HG03521 (cell line): ENCODE results near the gene CD74.

ENCODE experiments used
- ATAC-seq: cut with Tn5 transposase; IDR thresholded peaks from one replicate; pipeline ENCODE4 v1.9.1; 2021; ENCODE audit warnings: mild to moderate bottlenecking, moderate library complexity; ENCODE audit not compliant: unreplicated experiment

Gene CD74

GRCh38 chr5:150397782-150398721 lies 14.7 kb downstream of the CD74 start:
- ATAC-seq = no peak

- ATAC-seq = no peak
Observed at GRCh38 chr5:150397146-150397781, 15.4 kb downstream of the CD74 start.

GRCh38 chr5:150396267-150396666 lies 16.4 kb downstream of the CD74 start:
- no peak for ATAC-seq

GRCh38 chr5:150395688-150395975 lies 17.1 kb downstream of the CD74 start:
- ATAC-seq = no peak

- ATAC-seq = no peak
Observed at GRCh38 chr5:150394912-150395687, 17.6 kb downstream of the CD74 start.

GRCh38 chr5:150394131-150394530 lies 18.6 kb downstream of the CD74 start:
- no peak for ATAC-seq

GRCh38 chr5:150393096-150393645 lies 19.5 kb downstream of the CD74 start:
- ATAC-seq = no peak

- no peak for ATAC-seq
Observed at GRCh38 chr5:150392680-150393079, 20.0 kb downstream of the CD74 start.

- no peak for ATAC-seq
Observed at GRCh38 chr5:150391986-150392385, 20.7 kb downstream of the CD74 start.

GRCh38 chr5:150391064-150391834 lies 21.5 kb downstream of the CD74 start:
- no peak for ATAC-seq

- ATAC-seq = no peak
Observed at GRCh38 chr5:150389531-150390266, 23.0 kb downstream of the CD74 start.

- no peak for ATAC-seq
Observed at GRCh38 chr5:150386024-150386855, 26.5 kb downstream of the CD74 start.

- ATAC-seq = no peak
Observed at GRCh38 chr5:150384701-150385100, 28.0 kb downstream of the CD74 start.

- ATAC-seq = no peak
Observed at GRCh38 chr5:150377964-150378694, 34.6 kb downstream of the CD74 start.

- ATAC-seq = no peak
Observed at GRCh38 chr5:150376799-150377771, 35.6 kb downstream of the CD74 start.

- no peak for ATAC-seq
Observed at GRCh38 chr5:150374651-150375050, 38.1 kb downstream of the CD74 start.

GRCh38 chr5:150372639-150373038 lies 40.1 kb downstream of the CD74 start:
- no peak for ATAC-seq
